GM03348 (cell line): Measurements from ENCODE around the gene PLA2G4A.

Experiments
- DNase-seq: peaks from one replicate; pipeline ENCODE4 v3.0.0; 2012; ENCODE audit warnings: low spot score

The PLA2G4A gene

GRCh38 chr1:187027253-187027652 is 198.5 kb downstream of the PLA2G4A start:
- no peak for DNase-seq

GRCh38 chr1:187032316-187032981 is 203.7 kb downstream of the PLA2G4A start:
- DNase-seq = no peak

- DNase-seq = no peak
Measured at GRCh38 chr1:187032982-187033692, 204.4 kb downstream of the PLA2G4A start.

- DNase-seq = no peak
Measured at GRCh38 chr1:187033693-187034390, 205.1 kb downstream of the PLA2G4A start.

- no peak for DNase-seq
Measured at GRCh38 chr1:187034501-187034900, 205.8 kb downstream of the PLA2G4A start.

- DNase-seq = no peak
Measured at GRCh38 chr1:187037973-187038553, 209.3 kb downstream of the PLA2G4A start.
